Gastroesophageal sphincter (tissue), 4 donors: Measurements from ENCODE around the gene CADM1. TPM values are rescaled to one million over a fixed set of nuclear protein-coding genes. Genes with fewer than 3 reads are reported as not detected.

ENCODE experiments used
- ATAC-seq: fragments of 150-250 bp; one replicate; pipeline ENCODE4 v1.9.1; 2016; ENCODE audit warnings: mild to moderate bottlenecking, moderate library complexity
- H3K27ac ChIP-seq, 4 donors: fragments of 200-600 bp; sonication (generic) in 3 of 4; 1 replicate in 3 of 4; 2 replicates in 1 of 4; pipeline ENCODE4 v1.5.1; 2016 to 2019
- H3K27me3 ChIP-seq: fragments of 200-600 bp; sonication (generic); one replicate; pipeline ENCODE4 v1.5.1; 2019
- H3K36me3 ChIP-seq, 2 donors: fragments of 200-600 bp; sonication (generic); one replicate each; pipeline ENCODE4 v1.5.1; 2019; ENCODE audit warnings: control low read depth in 1 of 2
- H3K4me1 ChIP-seq, 3 donors: fragments of 200-600 bp; sonication (generic); 1 replicate in 2 of 3; 2 replicates in 1 of 3; pipeline ENCODE4 v1.5.1; 2016 to 2019; ENCODE audit warnings: control low read depth in 2 of 3
- H3K4me3 ChIP-seq, 2 donors: fragments of 200-600 bp; sonication (generic); one replicate each; pipeline ENCODE4 v1.5.1; 2019; ENCODE audit warnings: mild to moderate bottlenecking in 1 of 2, moderate library complexity in 1 of 2
- H3K9me3 ChIP-seq, 3 donors: fragments of 200-600 bp; sonication (generic); one replicate each; pipeline ENCODE4 v1.5.1; 2017 to 2019; ENCODE audit warnings: control low read depth in 2 of 3
- CTCF ChIP-seq, 4 experiments: fragments of 200-600 bp in 2 of 4; fragments of 450-650 bp in 2 of 4; sonication (generic) in 1 of 4; IDR thresholded peaks; one replicate each; pipeline ENCODE4 v1.5.1; 2017 to 2019; ENCODE audit warnings: antibody characterized with exemption in 4 of 4, mild to moderate bottlenecking in 2 of 4, moderate library complexity in 2 of 4
- EP300 ChIP-seq: sonication (generic); formaldehyde crosslinking; IDR thresholded peaks from one replicate; pipeline ENCODE4 v1.6.1; 2017; ENCODE audit warnings: antibody characterized with exemption, mild to moderate bottlenecking
- POLR2A ChIP-seq, 2 donors: fragments of 450-650 bp; IDR thresholded peaks; one replicate each; pipeline ENCODE4 v1.6.1; 2017; ENCODE audit warnings: antibody characterized with exemption in 2 of 2, mild to moderate bottlenecking in 2 of 2, moderate library complexity in 1 of 2
- POLR2AphosphoS5 ChIP-seq: sonication (generic); formaldehyde crosslinking; IDR thresholded peaks from one replicate; pipeline ENCODE4 v1.6.1; 2017; ENCODE audit warnings: antibody characterized with exemption
- WGBS, 2 donors: methylation state at CpG; one replicate each; pipeline ENCODE4 v1.1.5; 2018; ENCODE audit warnings: low coverage in 1 of 2; 5-methylcytosine and 5-hydroxymethylcytosine counted together
- total RNA-seq, 4 donors: library from RNA; depleted of rRNA; stranded (reverse); fragments of >200 nt; gene quantifications; one replicate each; pipeline ENCODE4 v1.1.0, GENCODE V29; 2016

CADM1 gene
- total RNA-seq, 4 donors from 2014 or later: 10.4 to 23.5 (median 17.1) TPM

- 89 to 100% methylated on average over 3 to 4 of the region's 4 CpGs for WGBS, 2 donors
- Histone ChIP-seq H3K9me3 (no peaks in the 10 kb centered on the region), H3K36me3 (no peaks in the 10 kb centered on the region), H3K27ac (no peak overlapping the region), H3K4me3 (no peak overlapping the region), H3K27me3 (no peaks in the 10 kb centered on the region), H3K4me1 (peaks cover 0 to 30% (median 5%) of the 10 kb centered on the region in 3 donors)
- no peak for TF ChIP-seq POLR2A (IDR thresholded peaks at IDR 0.05)
- TF ChIP-seq CTCF (IDR thresholded peaks at IDR 0.05): no peak
- TF ChIP-seq EP300: no peak
- no peak for TF ChIP-seq POLR2AphosphoS5
- no peak for ATAC-seq
Measured at GRCh38 chr11:115406404-115406803, 97.8 kb downstream of the CADM1 start.

- H3K36me3 ChIP-seq: no peaks in the 10 kb centered on the region
- TF ChIP-seq EP300 (no peak), POLR2A (IDR thresholded peaks at IDR 0.05) (no peak), POLR2AphosphoS5 (no peak), CTCF (IDR thresholded peaks at IDR 0.05) (no peak)
- H3K27ac ChIP-seq: no peak overlapping the region
- H3K4me3 ChIP-seq: no peak overlapping the region
- H3K4me1 ChIP-seq: no peaks in the 10 kb centered on the region
- no peak for ATAC-seq
- H3K27me3 ChIP-seq: no peaks in the 10 kb centered on the region
- H3K9me3 ChIP-seq: no peaks in the 10 kb centered on the region
- 89 to 100% methylated on average over 2 of the region's 2 CpGs for WGBS, 2 donors
Measured at GRCh38 chr11:115398333-115399080, 105.7 kb downstream of the CADM1 start.

GRCh38 chr11:115396533-115396932 is 107.7 kb downstream of the CADM1 start:
- Histone ChIP-seq H3K36me3 (no peaks in the 10 kb centered on the region), H3K9me3 (no peaks in the 10 kb centered on the region), H3K27me3 (no peaks in the 10 kb centered on the region), H3K4me3 (no peak overlapping the region), H3K4me1 (no peaks in the 10 kb centered on the region), H3K27ac (no peak overlapping the region)
- ATAC-seq: no peak
- 7 to 18% methylated on average over 1 of the region's 1 CpG for WGBS, 2 donors
- TF ChIP-seq POLR2A (IDR thresholded peaks at IDR 0.05): no peak
- TF ChIP-seq EP300: no peak
- TF ChIP-seq POLR2AphosphoS5: no peak
- TF ChIP-seq CTCF (IDR thresholded peaks at IDR 0.05): no peak

- Histone ChIP-seq H3K9me3 (no peaks in the 10 kb centered on the region), H3K27me3 (no peaks in the 10 kb centered on the region), H3K36me3 (no peaks in the 10 kb centered on the region), H3K27ac (no peak overlapping the region), H3K4me1 (no peaks in the 10 kb centered on the region), H3K4me3 (no peak overlapping the region)
- no peak for ATAC-seq
- TF ChIP-seq POLR2A (IDR thresholded peaks at IDR 0.05) (no peak), POLR2AphosphoS5 (no peak), CTCF (IDR thresholded peaks at IDR 0.05) (no peak), EP300 (no peak)
Measured at GRCh38 chr11:115393950-115394349, 110.3 kb downstream of the CADM1 start.

- Histone ChIP-seq H3K27me3 (no peaks in the 10 kb centered on the region), H3K9me3 (no peaks in the 10 kb centered on the region), H3K4me1 (no peaks in the 10 kb centered on the region), H3K27ac (no peak overlapping the region), H3K4me3 (no peak overlapping the region), H3K36me3 (no peaks in the 10 kb centered on the region)
- 100% methylated on average over 1 of the region's 1 CpG; no CpG with 5 or more reads in 1 of the 2 donors for WGBS, 2 donors
- TF ChIP-seq POLR2AphosphoS5: no peak
- no peak for TF ChIP-seq EP300
- no peak for TF ChIP-seq POLR2A (IDR thresholded peaks at IDR 0.05)
- TF ChIP-seq CTCF (IDR thresholded peaks at IDR 0.05): no peak
- ATAC-seq: no peak
Measured at GRCh38 chr11:115391598-115391997, 112.6 kb downstream of the CADM1 start.
